Parathyroid adenoma (tissue), 2 donors: ENCODE measurements around the gene MTARC2.

Experiments
- H2AFZ ChIP-seq: fragments of 300-600 bp; sonication (generic); one replicate; pipeline ENCODE4 v1.7.0; 2017; ENCODE audit warnings: antibody characterized with exemption, mild to moderate bottlenecking
- H3K27ac ChIP-seq: fragments of 300-600 bp; sonication (generic); one replicate; pipeline ENCODE4 v1.7.0; 2017
- H3K27me3 ChIP-seq: fragments of 300-600 bp; sonication (generic); one replicate; pipeline ENCODE4 v1.7.0; 2017; ENCODE audit warnings: low read length; ENCODE audit not compliant: control insufficient read depth, insufficient read depth
- H3K36me3 ChIP-seq: fragments of 300-600 bp; sonication (generic); one replicate; pipeline ENCODE4 v1.7.0; 2017; ENCODE audit warnings: low read length; ENCODE audit not compliant: control insufficient read depth, insufficient read depth
- H3K4me1 ChIP-seq: fragments of 300-600 bp; sonication (generic); one replicate; pipeline ENCODE4 v1.7.0; 2017; ENCODE audit warnings: control low read depth
- H3K4me2 ChIP-seq: fragments of 300-600 bp; sonication (generic); one replicate; pipeline ENCODE4 v1.7.0; 2017; ENCODE audit warnings: low read length
- H3K4me3 ChIP-seq: fragments of 300-600 bp; sonication (generic); one replicate; pipeline ENCODE4 v1.7.0; 2017; ENCODE audit warnings: low read depth, low read length
- H3K79me2 ChIP-seq: fragments of 300-600 bp; sonication (generic); one replicate; pipeline ENCODE4 v1.7.0; 2017; ENCODE audit warnings: control low read depth
- H3K9ac ChIP-seq: fragments of 300-600 bp; sonication (generic); one replicate; pipeline ENCODE4 v1.7.0; 2017; ENCODE audit warnings: mild to moderate bottlenecking
- H3K9me3 ChIP-seq: fragments of 300-600 bp; sonication (generic); one replicate; pipeline ENCODE4 v1.7.0; 2017; ENCODE audit warnings: low read length; ENCODE audit not compliant: control insufficient read depth
- TF ChIP-seq, protein P1 (sequence below): fragments of 300-600 bp; sonication (generic); IDR thresholded peaks from one replicate; pipeline ENCODE4 v1.7.0; 2017; ENCODE audit warnings: antibody characterized with exemption, mild to moderate bottlenecking
- donor health status: primary hyperparathyroidism.

The MTARC2 gene

DNA sequence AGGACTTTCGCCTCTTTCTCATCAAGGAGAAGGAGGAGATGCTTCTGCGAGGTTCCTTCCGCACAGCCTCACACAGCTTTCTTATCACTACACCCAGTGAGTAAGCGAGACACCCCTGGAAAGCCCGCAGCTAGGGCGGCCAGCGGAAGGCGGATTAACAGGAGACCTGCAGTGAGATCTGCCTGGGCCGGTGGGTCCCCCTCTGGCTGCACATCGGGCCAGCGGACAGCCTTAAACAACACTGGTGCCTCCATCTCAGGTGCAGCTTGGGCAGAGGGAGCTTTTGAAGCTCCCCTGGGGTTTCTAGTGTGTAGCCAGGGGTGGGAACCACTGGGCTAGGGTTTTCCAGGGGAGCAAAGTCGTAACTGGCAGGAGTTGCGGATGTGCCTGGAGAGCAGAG is 21.1 kb downstream of the MTARC2 start:
- Histone ChIP-seq H3K79me2 (peaks cover 2% of the 10 kb centered on the region), H3K27me3 (no peaks in the 10 kb centered on the region), H3K36me3 (no peaks in the 10 kb centered on the region), H3K9ac (no peak overlapping the region), H3K4me2 (no peak overlapping the region), H3K9me3 (no peaks in the 10 kb centered on the region), H2AFZ (no peak overlapping the region), H3K27ac (peak overlapping the region; percentile 49), H3K4me1 (peaks cover 12% of the 10 kb centered on the region), H3K4me3 (no peak overlapping the region)
- TF ChIP-seq, protein P1, sequence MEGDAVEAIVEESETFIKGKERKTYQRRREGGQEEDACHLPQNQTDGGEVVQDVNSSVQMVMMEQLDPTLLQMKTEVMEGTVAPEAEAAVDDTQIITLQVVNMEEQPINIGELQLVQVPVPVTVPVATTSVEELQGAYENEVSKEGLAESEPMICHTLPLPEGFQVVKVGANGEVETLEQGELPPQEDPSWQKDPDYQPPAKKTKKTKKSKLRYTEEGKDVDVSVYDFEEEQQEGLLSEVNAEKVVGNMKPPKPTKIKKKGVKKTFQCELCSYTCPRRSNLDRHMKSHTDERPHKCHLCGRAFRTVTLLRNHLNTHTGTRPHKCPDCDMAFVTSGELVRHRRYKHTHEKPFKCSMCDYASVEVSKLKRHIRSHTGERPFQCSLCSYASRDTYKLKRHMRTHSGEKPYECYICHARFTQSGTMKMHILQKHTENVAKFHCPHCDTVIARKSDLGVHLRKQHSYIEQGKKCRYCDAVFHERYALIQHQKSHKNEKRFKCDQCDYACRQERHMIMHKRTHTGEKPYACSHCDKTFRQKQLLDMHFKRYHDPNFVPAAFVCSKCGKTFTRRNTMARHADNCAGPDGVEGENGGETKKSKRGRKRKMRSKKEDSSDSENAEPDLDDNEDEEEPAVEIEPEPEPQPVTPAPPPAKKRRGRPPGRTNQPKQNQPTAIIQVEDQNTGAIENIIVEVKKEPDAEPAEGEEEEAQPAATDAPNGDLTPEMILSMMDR: no peak

DNA sequence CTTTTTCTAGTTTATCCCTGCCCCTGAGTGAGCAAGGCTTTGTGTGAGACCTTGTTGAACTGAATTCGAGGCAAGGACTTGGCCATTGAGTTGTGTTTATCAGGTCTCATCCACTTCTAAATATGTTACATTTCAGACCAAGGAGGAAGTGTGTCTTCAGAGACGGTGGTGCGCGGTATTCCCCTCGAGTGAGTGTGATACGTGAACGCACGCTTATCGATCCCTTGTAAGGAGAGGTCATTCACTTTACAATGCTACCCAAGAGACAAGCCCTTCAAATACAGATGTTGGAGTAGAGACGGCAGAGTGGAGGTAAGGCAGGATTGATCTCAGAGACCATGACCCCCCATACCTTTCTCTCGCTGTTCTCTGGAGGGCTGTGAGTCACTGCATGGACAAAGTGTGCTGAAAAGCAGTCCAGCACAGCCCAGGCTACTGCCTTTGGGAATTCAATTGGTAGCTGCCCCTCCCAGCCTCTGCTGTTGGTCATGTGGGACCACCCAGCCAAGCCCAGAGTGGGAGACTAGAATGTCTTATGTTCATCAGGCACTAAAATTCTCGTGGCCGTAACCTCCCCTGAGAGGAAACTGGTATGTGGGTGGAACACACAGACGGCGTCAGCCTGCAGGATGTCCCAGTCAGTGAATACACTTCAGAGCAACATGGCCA is 22.3 kb downstream of the MTARC2 start:
- no peaks in the 10 kb centered on the region for H3K9me3 ChIP-seq
- peak overlapping the region; percentile 24 for H3K27ac ChIP-seq
- no peak overlapping the region for H2AFZ ChIP-seq
- no peaks in the 10 kb centered on the region for H3K27me3 ChIP-seq
- H3K9ac ChIP-seq: no peak overlapping the region
- H3K79me2 ChIP-seq: peaks cover 2% of the 10 kb centered on the region
- H3K36me3 ChIP-seq: no peaks in the 10 kb centered on the region
- H3K4me3 ChIP-seq: no peak overlapping the region
- TF ChIP-seq, protein P1: no peak
- peaks cover 9% of the 10 kb centered on the region for H3K4me1 ChIP-seq
- H3K4me2 ChIP-seq: no peak overlapping the region

DNA sequence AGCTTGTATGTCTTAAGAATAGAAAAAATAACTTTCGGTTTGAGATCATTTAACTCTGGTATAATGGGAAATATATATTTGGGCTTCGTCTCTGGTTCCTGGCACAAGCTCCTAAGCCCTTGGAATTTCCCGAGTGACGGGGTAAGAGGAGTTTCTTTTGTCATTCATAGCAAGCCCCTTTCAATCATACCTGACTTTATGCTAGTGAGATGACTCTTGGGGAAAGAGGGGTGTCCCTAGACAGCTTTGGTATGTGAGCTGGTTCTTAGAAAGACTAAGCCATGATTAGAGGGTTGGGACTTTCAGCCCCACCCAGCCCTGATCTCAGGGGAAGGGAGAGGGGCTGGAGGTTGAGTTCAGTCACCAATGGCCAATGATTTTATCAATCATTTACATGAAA is 24.7 kb downstream of the MTARC2 start:
- H3K36me3 ChIP-seq: no peaks in the 10 kb centered on the region
- peaks cover 5% of the 10 kb centered on the region for H3K79me2 ChIP-seq
- H3K9me3 ChIP-seq: no peaks in the 10 kb centered on the region

DNA sequence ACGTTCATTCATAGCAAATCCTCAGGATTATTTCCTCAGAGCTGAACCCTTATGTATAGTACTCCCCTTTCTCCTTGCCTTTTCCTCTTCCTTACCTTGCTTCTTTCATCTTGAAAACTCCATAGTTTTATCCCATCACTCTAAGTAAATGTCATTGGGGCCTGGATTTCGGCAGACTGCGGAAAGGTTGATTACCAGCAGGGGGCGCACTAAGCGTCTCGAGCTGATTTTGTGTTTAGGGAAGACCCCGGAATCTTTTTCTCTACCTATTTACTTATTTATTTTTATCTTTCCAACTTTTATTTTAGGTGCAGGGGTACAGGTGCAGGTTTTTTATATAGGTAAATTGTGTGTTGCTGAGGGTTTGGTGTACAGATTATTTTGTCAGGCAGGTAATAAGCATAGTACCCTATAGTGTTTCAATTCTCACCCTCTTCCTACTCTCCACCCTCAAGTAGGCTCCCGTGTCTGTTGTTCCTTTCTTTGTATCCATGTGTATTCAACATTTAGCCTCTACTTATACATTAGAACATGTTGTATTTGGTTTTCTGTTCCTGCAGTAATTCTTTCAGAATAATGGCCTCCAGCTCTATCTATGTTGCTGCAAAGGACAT is 27.2 kb downstream of the MTARC2 start:
- H3K4me1 ChIP-seq: peaks cover 4% of the 10 kb centered on the region
- TF ChIP-seq, protein P1: peak; percentile 56
- no peak overlapping the region for H3K4me2 ChIP-seq
- no peaks in the 10 kb centered on the region for H3K9me3 ChIP-seq
- no peak overlapping the region for H3K4me3 ChIP-seq
- H3K79me2 ChIP-seq: peaks cover 5% of the 10 kb centered on the region
- H3K27ac ChIP-seq: no peak overlapping the region
- H2AFZ ChIP-seq: no peak overlapping the region
- H3K36me3 ChIP-seq: no peaks in the 10 kb centered on the region
- no peak overlapping the region for H3K9ac ChIP-seq
- H3K27me3 ChIP-seq: no peaks in the 10 kb centered on the region

More for the DNA sequence above, 24.7 kb downstream of the MTARC2 start:
- no peak overlapping the region for H2AFZ ChIP-seq
- H3K4me3 ChIP-seq: no peak overlapping the region
- peaks cover 6% of the 10 kb centered on the region for H3K4me1 ChIP-seq
- no peak overlapping the region for H3K9ac ChIP-seq
- no peaks in the 10 kb centered on the region for H3K27me3 ChIP-seq
- H3K4me2 ChIP-seq: no peak overlapping the region
- no peak overlapping the region for H3K27ac ChIP-seq
- TF ChIP-seq, protein P1: no peak

DNA sequence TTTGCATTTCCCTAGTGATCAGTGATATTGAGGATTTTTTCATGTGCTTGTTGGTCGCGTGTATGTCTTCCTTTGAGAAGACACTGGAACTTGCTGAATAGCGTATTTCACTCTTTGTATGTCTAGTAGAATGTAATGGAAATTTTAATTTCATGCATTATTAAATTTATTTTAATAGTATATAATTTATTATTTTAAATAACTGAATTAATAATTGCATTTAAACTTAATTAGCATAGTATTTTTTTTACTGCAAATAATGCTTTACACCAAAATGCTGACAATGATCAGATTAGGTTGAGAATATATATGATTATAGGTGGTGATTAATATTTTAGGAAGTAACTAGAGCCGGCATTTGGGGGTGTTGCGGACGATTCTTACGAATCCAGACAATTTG is 28.1 kb downstream of the MTARC2 start:
- Histone ChIP-seq H3K9ac (no peak overlapping the region), H3K36me3 (no peaks in the 10 kb centered on the region), H3K27ac (no peak overlapping the region), H3K4me3 (no peak overlapping the region), H3K4me2 (no peak overlapping the region), H3K9me3 (no peaks in the 10 kb centered on the region), H2AFZ (no peak overlapping the region), H3K27me3 (no peaks in the 10 kb centered on the region), H3K4me1 (peaks cover 4% of the 10 kb centered on the region), H3K79me2 (peaks cover 5% of the 10 kb centered on the region)
- TF ChIP-seq, protein P1: no peak
